ENCODE data around the gene ZNF775. TPM values are rescaled to one million over a fixed set of nuclear protein-coding genes. Genes with fewer than 3 reads are reported as not detected.

Gene ZNF775
- total RNA-seq, 1 donor from 2014 or later = 13.3 TPM

DNA sequence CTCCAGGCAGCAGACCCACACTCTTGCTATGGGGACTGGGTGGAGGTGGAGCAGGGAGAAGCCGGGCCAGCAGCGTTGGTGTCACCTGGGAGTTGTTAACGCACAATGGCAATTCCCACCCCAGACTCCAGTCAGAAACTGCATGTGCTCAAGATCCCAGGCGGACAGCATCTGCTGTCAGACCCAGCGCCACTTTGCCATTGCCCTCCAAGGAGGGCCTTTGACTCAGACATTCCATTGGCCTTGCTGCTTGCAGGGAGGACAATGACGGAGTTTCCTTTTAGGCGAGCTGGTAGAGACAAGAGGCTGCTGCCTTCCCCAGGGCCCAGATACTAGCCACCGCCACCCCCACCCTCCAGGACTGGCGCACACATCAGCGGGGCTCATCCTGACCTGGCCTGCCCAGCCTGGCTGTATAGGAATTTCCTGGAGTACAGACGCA lies 34.5 kb downstream of the ZNF775 start:
- Mint-ChIP-seq H3K27me3 (ENCODE audit: low read depth) (no peaks in the 10 kb centered on the region), H3K27ac (no peak overlapping the region), H3K36me3 (peaks cover 2% of the 10 kb centered on the region), H3K4me3 (no peak overlapping the region), H3K9me3 (no peaks in the 10 kb centered on the region), H3K4me1 (peaks cover 3% of the 10 kb centered on the region)
- DNase-seq (ENCODE audit: low spot score in 2 of 2, unreplicated experiment in 2 of 2) = no peak
- TF ChIP-seq, protein P1, sequence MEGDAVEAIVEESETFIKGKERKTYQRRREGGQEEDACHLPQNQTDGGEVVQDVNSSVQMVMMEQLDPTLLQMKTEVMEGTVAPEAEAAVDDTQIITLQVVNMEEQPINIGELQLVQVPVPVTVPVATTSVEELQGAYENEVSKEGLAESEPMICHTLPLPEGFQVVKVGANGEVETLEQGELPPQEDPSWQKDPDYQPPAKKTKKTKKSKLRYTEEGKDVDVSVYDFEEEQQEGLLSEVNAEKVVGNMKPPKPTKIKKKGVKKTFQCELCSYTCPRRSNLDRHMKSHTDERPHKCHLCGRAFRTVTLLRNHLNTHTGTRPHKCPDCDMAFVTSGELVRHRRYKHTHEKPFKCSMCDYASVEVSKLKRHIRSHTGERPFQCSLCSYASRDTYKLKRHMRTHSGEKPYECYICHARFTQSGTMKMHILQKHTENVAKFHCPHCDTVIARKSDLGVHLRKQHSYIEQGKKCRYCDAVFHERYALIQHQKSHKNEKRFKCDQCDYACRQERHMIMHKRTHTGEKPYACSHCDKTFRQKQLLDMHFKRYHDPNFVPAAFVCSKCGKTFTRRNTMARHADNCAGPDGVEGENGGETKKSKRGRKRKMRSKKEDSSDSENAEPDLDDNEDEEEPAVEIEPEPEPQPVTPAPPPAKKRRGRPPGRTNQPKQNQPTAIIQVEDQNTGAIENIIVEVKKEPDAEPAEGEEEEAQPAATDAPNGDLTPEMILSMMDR (IDR thresholded peaks at IDR 0.05; ENCODE audit: unreplicated experiment) = no peak

DNA sequence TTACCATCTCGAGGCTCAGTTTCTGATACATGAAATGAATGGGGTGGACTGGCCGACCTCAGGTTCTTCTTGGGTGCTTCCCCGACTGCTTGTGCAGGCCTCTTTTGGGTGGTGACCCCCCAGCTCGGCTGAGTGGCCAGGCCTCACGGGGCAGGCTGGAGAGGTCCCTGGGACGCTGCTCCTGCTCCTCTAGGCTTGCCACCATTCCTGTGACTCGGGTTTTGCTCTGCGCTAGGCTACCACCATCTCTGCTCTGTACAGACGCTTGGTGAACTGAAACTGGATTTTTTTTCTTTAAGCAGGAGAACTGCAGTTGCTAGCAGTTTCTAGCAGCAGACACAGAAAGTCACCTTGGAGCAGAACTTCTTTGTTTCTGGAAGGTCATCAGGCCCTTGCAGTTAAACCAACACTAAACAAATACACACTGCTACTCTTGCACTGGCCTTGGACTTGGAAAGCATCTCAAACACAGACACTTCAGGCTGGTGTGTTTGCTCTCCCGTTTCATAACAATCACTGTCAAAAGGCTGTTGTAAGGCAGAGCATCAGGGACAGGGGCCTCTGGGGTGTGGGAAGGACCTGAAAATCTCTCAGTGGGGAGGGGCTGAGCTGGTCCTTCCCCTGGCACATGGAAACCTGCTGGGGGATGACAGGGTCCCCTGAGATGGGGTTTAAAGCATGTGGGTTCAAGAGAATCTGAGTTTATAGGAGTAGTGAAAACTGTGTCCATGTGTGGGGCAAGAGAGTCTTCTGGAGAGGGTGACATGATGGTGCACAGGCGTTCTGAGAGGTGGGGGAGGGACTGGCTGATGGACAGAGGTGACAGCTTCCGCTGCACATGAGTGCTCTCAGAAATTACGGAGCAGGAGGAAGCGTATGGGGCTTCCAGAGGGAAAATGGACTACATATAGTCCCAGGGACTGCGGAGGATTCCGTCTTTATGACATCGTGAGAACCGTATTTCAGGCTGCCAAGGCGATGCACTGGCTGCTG lies 36.3 kb downstream of the ZNF775 start:
- Mint-ChIP-seq H3K4me1 (peaks cover 3% of the 10 kb centered on the region), H3K27me3 (ENCODE audit: low read depth) (peaks cover 3% of the 10 kb centered on the region), H3K4me3 (no peak overlapping the region), H3K27ac (no peak overlapping the region), H3K9me3 (no peaks in the 10 kb centered on the region), H3K36me3 (no peaks in the 10 kb centered on the region)
- TF ChIP-seq, protein P1 (IDR thresholded peaks at IDR 0.05; ENCODE audit: unreplicated experiment) = no peak
- DNase-seq (ENCODE audit: low spot score in 2 of 2, unreplicated experiment in 2 of 2) = no peak

DNA sequence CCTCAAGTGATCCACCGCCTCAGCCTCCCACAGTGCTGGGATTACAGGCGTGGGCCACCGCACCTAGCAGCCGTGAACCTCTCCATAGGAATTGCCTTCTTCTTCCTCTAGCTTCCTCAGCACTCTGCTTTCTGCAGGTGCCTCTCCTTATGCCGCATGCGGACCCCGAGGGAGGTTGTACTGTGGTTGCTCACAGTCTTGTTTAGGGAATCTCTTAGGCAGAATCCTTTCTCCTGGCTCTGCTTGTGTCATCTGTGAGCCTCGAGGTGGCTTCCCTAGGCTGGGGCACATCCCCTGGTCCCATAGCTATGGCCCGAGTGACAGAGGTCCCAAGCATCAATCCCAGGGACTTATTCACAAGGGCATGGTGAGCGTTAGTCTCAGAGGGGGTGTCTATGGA lies 38.1 kb downstream of the ZNF775 start:
- peaks cover 6% of the 10 kb centered on the region for H3K4me1 Mint-ChIP-seq
- H3K4me3 Mint-ChIP-seq = no peak overlapping the region
- DNase-seq (ENCODE audit: low spot score in 2 of 2, unreplicated experiment in 2 of 2) = no peak
- peaks cover 8% of the 10 kb centered on the region for H3K27me3 Mint-ChIP-seq (ENCODE audit: low read depth)
- TF ChIP-seq, protein P1 (IDR thresholded peaks at IDR 0.05; ENCODE audit: unreplicated experiment) = no peak
- no peaks in the 10 kb centered on the region for H3K9me3 Mint-ChIP-seq
- H3K27ac Mint-ChIP-seq = no peak overlapping the region
- H3K36me3 Mint-ChIP-seq = no peaks in the 10 kb centered on the region

DNA sequence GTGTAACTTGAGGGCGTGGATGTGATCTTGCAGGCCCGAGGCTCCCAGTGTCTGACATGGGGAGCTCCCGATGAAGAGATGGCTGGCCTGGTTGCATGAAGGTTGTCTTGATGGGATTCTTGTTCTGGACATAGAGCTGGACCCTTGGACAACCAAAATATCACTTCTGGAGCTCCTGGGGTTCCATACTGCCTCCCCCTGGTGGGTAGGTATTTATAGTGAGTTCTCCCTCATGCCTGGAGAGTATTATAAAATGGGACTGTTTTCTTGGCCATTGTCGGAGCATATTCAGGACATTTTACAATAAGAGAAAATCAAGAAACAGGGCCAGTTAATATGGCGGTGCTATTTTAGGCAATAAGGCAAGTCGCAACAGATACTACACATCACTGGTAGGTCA lies 38.7 kb downstream of the ZNF775 start:
- peaks cover 8% of the 10 kb centered on the region for H3K27me3 Mint-ChIP-seq (ENCODE audit: low read depth)

DNA sequence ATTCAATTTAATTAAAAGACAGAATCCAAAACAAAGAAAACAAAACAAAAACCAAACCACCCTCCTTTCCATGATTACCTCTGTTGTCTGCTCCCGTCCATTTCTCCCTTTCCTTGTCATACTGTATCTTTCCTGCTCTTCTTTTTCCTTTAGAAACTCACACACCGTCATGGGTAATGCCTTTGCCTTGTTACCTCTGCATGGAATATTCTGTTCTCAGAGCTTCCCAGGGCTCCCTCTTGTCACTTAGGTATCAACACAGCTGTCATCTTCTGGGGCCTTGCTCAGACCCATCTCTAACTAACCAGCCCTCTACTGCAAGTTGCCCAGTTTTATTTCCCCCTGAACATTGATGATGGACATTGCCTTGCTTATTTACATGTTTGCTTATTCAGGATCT lies 41.1 kb downstream of the ZNF775 start:
- Mint-ChIP-seq H3K27ac (no peak overlapping the region), H3K36me3 (no peaks in the 10 kb centered on the region), H3K27me3 (ENCODE audit: low read depth) (peaks cover 8% of the 10 kb centered on the region), H3K9me3 (no peaks in the 10 kb centered on the region), H3K4me1 (peaks cover 6% of the 10 kb centered on the region), H3K4me3 (no peak overlapping the region)
- DNase-seq (ENCODE audit: low spot score in 2 of 2, unreplicated experiment in 2 of 2) = no peak
- TF ChIP-seq, protein P1 (IDR thresholded peaks at IDR 0.05; ENCODE audit: unreplicated experiment) = no peak

More for the DNA sequence above, 38.7 kb downstream of the ZNF775 start:
- Mint-ChIP-seq H3K27ac (no peak overlapping the region), H3K36me3 (no peaks in the 10 kb centered on the region), H3K9me3 (no peaks in the 10 kb centered on the region), H3K4me1 (peaks cover 6% of the 10 kb centered on the region), H3K4me3 (no peak overlapping the region)
- TF ChIP-seq, protein P1 (IDR thresholded peaks at IDR 0.05; ENCODE audit: unreplicated experiment) = no peak
- DNase-seq (ENCODE audit: low spot score in 2 of 2, unreplicated experiment in 2 of 2) = no peak

All from mesothelial cell of epicardium (in vitro differentiated cells).